HG03064 (cell line): ENCODE results near the gene ADCY1.

ENCODE experiments used
- ATAC-seq: cut with Tn5 transposase; IDR thresholded peaks from one replicate; pipeline ENCODE4 v1.9.1; 2021; ENCODE audit warnings: low read depth; ENCODE audit not compliant: unreplicated experiment

Gene ADCY1

DNA sequence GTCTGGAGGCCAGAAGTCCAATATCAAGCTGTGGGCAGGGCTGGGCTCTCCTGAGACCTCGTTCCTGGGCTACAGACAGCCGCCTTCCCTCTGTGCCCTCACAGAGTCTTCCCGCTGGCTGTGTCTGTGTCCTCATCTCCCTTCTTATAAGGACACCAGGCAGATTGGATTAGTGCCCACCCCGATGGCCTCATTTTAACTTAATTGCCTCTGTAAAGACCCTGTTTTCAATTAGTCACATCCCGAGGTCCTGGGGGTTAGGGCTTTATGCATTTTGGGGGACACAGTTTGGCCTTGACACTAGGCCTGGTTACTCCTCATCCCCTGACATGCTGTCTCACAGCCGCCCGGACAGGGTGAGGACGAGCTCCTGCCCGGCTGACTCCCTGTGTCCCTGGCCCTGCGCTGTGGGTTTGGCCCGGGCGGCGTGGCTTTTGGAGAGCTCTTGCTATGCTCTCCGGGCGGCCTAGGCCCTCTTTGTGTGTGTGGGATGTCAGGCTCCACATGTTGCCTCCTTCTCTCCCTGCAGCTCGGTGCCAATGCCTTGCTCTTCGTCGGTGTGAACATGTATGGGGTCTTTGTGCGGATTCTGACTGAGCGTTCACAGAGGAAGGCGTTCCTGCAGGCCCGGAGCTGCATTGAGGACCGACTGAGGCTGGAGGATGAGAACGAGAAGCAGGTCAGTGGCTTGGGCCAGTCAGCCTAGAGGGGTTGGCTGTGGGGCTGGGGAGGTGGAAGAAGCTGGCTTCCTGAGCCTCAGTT is 18.2 kb downstream of the ADCY1 start:
- no peak for ATAC-seq

DNA sequence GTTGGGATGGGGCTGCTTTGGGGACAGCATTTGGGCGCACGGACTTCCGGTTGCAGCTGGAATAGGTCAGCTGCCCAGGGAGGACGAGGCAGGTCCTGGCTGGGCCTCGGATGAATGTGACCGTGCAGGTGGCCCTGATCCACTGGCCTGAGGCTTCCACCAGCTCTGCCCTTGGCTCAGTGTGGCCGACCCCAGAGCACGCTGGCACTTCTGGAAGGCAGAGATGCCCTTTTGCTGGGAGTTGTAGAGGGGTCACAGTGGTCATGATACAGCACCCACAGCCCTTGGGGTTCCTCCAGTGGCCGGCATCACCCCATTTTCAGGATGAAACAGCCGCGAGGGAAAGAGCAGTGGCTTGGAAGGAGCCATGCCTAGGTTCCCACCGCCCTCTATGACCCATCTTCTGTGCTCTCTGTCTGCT is 19.0 kb downstream of the ADCY1 start:
- ATAC-seq, result no peak

DNA sequence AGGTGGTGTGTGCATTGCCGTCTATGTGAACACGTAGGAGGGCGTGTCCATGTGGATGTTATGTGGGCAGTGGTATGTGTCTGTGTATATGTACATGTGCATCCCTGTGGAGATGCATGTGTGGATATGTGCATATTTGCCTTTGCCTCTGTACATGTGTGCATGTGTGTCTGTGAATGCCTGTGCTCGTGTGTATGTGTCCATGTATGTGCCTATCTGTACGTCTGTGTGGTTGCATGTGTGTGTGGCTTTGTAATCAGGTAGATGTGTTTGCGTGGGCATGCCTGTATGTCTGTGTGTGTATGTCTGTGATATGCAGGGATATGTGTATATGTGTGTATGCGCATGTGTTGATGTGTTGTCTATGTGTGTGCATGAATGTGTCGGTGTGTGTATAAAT is 19.7 kb downstream of the ADCY1 start:
- no peak for ATAC-seq

DNA sequence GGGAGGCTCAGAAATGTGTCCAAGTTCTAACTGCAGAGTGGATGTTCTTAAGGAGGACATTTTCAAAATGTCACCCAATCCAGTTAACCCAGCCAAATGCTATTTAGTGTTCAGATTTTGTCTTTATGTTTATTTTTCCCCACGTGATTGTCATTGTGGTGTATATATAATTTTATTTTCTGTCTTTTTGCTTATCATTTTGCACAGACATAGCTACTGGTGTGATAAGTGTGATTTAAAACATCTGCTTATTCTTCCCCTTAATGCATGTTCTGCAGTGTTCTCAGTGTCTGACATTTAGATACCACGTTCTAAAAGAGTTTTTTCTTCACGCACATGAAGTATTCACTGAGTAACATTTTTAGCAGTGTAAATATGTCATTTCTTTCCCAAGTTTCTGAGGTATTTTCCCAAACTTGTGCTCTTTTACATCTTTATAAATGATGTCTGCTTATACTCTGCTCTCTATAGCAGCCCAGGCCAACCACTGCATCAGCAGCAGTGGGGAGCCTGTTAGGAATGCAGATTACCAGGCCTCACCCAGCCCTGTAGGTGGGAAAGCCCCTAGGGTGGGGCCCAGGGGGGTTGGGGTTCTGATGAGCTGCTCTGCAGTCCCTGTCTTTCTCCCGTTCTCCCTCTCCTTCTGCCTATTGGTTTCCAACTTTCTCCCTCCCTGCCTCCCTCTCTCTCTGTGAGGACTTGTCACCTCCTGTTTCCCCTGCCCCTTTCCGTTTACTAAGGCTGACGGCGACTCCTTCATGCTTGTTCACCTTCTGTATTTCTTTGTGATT is 20.8 kb downstream of the ADCY1 start:
- no peak for ATAC-seq

DNA sequence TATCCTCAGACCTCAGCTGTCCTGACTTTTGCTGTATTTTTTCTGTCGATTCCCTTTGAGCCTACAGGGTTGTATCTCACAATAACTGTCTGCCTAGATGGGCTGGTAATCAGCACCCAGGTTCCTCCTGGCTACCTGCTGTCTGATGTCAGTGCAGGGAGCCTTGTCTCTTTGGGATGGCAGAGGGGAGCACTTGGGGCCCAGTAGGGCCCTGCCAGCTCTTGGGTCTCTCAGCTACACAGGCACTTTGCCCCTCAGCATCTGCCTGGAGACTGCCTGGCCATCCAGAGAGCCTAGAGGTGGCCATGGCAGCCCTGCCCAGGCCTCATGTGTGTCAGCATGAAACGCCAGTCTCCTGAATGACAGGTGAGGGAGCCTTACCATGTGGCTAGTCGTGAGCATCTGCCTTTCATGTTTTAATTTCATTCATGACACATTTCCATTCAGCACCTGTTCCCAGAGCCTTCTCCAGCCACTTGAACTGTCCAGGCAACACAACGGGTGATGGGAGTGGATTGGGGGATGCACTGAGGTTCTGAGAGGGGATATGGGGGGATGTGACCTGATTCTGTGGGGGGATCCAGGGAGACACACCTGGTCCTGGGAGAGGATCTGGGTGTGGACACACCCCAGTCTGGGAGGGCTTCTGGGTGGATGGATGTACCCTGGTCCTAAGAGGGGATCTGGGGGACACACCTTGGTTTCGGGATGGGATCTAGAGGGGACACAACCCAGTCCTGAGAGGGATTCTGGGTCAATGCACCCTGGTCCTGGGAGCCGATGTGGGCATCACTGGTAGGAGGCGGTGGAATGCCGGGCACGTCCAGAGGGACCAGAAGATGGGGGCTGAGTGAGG is 21.9 kb downstream of the ADCY1 start:
- ATAC-seq, result no peak

DNA sequence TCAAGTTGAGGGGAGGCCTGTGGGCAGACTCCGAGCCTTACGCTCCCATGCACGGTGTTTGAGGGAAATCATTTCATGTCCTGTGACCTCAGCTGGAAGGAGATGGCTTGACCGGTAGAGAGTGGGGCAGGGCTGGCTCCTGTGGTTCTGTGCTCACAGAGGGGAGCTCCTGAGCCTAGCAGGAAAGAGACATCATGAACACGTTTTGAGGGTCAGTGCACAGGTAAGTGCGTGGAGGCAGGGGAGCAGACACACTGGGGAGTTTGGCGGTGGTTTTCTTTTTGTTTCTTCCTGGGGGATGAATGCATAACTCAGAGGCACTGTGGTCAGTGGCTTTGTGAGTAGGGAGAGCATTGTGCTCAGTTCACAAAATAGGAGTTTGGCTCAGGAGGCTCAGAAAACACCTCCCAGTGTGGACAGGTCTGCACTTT is 22.5 kb downstream of the ADCY1 start:
- no peak for ATAC-seq

DNA sequence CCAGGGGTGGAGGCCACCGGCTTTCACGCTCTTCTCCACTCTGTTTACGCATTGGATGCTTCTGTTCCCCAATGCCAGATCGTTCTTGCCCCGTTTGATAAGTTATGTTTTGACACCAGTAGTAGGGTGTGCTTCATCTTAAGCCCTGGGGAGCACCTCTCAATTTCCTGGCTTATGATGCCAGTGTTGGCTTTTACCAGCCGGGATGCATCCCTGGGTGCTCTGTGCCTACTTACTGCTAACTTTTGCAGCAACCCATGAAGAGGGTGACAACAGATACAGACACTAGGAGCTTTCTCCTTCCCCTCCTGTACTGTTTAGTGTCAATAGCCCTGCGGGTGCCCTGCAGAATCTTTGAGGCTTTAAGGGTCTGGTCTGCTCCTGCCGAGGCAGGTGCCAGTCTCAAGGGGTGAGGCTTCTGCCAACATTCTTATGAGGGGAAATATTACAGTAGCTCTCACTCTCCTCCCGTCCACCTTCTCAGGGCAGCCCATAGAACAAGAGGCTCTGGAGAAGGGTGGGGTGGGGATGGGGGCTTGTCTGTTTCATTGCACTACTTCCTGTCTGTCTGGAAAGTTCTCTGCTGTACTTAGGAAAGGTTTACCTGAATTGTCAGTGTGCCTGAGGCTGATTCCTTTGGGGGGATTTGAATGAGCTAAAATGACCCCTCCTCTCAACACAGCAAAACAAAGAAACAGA is 23.3 kb downstream of the ADCY1 start:
- no peak for ATAC-seq

DNA sequence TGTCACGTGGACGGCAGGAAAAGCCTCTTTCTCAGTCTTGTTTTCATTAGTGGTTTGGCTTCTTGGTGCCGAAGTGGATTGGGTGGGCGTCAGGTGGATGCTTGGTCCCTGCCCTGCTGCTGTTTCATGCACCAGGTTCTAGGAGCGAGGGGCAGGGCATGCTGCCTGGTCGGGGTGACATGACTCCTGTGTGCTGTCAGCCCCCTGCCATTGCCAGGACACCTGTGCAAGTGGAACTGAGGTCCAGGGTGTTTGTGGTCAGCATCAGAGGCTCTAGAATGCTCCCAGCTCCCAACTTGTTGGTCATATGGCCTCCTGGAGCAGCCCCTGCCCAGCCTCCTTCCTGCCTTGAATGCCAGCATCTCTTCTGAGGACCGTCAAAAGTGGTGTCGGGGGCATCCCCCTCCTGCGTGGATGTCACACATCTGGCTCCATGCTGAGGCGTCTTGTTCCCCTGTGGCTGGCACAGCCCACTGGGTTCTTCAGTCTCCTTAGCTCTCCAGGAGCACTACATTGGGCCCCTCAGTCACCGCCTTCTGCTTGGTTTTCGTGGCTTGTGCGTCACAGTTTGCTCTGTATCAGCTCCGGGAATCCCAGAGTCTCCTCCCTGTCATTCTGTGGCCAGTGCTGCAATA is 24.8 kb downstream of the ADCY1 start:
- ATAC-seq, result no peak

DNA sequence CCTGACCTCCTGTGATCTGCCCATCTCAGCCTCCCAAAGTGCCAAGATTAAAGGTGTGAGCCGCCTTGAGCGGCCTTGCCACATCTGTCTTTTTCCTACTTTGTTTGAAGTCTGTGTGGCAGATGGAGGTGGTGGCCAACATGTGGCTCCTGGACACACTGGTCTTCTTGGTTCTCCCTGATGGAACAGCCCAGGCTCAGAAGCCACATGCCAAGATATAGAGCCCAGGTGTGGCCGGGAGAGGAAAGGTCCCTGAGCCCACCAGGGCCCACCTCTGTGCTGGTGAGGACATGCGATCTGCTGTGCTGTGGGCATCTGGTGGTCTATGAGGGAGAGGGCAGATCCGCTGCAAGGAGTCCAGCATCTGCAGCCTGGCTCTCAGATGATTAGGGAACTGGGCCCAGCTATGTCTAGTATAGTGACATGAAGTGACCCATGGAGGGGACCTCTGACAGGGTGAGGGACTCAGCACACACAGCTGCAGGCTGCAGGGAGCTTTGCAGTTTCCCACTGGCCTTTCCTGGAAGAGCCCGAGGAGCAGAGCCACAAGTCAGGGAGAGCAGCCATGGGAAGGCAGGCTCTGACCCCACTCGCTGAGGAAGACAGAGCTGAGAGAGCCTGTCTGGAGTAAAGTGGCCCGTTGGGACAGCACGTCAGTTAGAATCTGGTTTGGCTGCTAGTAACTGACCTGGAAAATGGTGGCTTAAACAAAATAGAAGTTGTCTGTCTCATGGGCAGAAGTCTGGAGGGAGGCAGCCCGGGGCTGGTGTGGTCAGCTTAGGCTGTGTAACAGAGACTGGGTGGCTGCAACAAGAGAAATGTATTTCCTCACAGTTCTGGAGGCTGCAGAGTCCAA is 25.9 kb downstream of the ADCY1 start:
- no peak for ATAC-seq

DNA sequence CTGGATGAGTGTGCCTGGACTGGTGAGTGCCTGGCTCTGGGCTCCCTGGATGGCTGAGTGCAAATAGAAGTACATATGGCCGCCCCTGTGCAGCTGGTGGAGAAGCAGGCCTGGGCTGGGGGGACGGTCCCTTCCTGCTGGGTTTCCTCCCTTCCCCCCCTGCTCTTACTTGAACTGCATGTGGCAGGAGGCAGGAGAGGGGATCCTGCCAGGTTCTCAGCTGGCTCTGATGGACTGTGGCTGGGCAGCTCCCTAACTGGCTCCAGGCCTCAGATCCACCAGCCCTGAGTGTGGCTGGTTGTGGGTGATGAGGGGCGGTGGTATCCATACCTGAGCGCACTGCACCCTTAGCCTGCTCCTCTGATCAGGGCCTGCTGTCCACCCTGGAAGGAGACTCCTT is 26.9 kb downstream of the ADCY1 start:
- no peak for ATAC-seq

DNA sequence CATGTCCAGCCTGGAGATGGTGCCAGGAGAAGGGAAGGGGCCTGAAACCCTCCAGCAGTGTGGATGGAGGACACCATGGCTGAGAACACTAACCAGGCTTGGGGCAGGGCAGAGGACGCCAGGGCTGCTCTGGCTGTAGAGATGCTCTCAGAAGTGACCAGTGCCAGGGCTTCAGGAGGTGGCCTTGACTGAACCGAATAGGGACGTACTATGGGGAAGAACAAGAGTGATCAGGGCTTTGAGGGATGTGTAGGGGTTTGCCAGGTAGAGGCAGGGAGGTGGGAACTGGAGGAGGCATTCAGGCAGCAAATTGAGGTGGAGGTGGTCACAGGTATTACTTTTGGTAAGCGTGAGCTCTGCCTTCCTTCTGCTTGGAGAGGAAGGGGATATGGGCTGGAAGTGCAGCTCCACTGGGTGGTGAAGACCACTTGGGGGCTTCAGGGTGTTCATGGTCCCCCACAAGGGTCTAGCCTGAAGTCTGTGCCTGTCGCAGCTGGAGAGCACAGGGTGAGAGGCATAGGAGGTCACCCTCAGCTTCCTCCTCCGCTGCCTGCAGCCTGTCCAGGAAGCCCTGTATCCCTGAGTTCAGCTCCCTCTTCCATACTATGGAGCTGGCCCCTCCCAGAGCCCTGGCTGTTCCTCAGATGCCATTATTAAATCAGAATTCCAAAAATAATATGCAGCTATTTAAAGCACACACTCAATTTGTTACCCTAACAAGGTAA is 27.8 kb downstream of the ADCY1 start:
- no peak for ATAC-seq

DNA sequence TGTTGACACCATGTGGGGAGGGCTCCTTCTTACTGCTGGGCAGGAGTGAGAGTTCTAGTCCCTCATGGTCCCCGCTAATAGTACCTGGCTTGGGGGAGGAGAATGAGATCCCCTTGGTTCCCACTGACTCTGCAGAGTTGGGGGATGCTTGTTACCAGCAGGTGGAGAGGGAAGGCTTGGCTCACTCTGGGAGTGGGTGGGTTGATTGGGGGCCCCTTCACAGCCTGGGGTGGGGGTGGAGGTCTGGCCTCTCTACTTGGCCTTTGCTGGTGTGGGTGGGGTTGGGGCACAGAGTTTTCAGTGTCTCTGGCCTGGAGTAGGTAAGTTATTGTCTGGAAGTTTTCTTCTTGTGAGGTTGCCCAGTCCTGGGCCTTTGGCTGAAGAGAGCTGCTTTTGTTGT is 31.9 kb downstream of the ADCY1 start:
- no peak for ATAC-seq

DNA sequence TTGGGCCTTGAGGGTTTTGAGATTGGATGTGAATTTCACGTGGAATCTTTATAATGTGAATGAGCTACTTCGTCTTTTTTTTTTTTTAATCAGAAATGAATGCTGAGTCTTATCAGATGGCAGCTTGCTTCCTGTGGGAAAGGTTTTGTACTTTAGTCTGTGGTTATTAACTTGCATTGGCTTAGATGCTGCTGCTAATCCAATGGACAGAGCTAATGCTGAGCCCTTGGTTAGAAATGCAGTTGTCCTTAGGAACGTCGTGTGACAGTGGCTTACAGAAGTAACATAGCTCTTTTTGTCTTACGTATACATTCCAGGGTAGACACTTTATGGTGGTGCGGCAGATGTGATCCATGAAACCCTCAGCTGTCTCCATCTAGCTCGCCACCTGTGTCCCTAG is 32.8 kb downstream of the ADCY1 start:
- no peak for ATAC-seq

DNA sequence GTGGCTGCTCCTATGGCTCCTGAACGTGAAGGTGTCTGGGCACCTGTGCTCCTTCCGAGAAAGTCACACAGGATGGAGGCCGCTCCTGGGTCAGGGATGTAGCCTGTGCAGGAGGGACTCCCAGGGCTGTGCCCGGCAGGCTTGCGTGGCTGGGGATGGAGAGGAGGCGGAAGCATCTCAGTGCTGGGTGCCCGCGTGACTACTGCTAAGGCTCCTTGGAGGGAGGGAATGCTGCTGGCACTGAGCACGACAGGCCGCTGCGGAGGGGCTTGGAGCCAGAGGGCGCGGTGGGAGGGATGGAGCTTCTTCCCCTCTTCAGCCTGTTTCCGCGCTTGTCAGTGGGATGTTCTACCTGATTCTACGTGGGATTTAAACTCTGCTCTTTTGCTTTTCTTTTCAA is 35.0 kb downstream of the ADCY1 start:
- ATAC-seq, result no peak

DNA sequence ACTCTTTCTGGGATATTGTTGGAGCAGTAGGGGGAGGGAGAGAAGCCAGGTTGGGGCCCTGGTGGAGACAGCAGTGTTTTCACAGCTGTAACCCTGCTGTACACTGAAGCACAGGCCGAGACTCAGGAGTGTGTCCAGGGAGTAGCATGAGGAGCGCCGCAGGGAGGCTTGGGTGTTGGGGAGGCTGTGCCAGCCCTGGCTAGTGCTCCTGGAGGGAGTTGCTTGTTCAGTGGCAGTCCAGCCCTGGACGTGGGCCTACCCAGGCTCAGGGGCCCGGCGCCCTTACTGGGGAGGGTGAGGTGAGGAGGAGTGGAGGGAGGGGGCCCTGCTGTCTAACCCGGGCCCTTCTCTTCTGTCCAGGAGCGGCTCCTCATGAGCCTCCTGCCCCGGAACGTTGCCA is 35.9 kb downstream of the ADCY1 start:
- no peak for ATAC-seq

DNA sequence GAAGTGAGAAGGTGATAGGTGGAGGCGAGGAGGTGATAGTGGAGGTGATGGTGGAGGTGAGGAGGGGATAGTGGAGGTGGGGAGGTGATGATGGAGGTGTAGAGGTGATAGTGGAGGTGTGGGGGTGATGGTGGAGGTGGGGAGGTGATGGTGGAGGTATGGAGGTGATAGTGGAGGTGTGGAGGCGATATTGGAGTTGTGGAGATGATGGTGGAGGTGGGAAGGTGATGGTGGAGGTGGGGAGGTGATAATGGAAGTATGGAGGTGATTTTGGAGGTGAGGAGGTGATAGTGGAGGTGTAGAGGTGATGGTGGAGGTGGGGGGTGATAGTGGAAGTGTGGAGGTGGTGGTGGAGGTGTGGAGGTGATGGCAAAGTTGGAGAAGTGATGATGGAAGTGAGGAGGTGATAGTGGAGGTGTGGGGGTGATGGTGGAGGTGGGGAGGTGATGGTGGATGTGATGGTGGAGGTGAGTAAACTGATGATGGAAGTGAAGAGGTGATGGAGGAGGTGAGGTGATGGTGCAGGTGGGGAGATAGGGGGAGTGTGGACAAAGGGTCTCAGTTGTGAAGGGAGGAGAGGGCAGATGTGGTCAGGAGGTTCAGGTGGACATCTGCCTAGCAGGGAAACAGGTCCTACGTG is 36.6 kb downstream of the ADCY1 start:
- ATAC-seq, result no peak

DNA sequence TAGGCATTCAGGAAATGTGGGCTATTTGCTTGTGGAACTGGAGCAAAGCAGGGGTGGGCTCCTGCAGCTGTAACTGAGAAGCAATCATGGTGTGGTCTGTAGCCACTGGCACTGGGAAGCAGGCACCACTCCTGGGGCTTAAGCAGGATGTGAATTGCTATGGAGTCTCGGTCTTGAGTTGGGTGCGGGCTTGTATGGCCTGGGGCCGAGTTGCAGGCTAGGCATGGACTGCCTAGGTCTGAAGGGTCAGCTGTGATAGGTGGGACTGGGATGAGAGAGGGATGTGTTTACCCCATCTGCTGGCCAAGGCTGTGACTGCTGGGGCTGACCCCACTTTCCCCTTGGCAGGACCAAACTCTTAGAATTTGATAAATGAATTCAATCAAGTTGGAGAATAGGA is 43.0 kb downstream of the ADCY1 start:
- no peak for ATAC-seq

DNA sequence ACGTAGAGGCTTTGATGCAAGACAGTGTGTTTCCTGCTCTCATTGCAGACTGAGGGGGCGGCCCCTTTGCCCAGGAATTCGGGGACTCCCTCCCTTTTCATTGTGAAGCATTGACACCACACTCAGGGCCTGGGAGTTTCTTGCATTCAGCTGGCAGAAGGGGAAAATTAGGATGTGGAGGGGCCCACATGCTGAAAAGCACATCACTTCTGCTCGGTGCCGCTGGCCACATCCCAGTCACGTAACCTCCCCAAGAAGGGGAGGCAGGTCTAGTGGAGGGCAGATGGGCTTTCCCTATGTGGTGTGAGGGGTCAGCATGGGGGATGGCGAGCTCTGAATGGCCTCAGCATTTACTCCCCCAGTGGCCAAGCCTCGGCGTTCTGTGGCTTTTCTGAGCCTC is 47.9 kb downstream of the ADCY1 start:
- ATAC-seq, result no peak
